A673 (cell line): ENCODE data around the gene ABT1. TPM values are rescaled to one million over a fixed set of nuclear protein-coding genes. Genes with fewer than 3 reads are reported as not detected.
"Not testable (repeated sequence)": the region's sequence is repeated elsewhere in the genome, so short reads cannot be mapped to it uniquely, and the experiment has no call there.

Source experiments
- Bru-seq: library from RNA; stranded (reverse); fragments of 400-500 nt; gene quantifications from one replicate; lab custom pipeline; 2021; lab: Mats Ljungman, UMichigan
- BruChase-seq, 2 experiments: library from RNA; stranded (reverse); fragments of 400-500 nt; gene quantifications; one replicate each; lab custom pipeline; 2021; lab: Mats Ljungman, UMichigan
- BruUV-seq: library from RNA; stranded (reverse); fragments of 400-500 nt; replicated peaks from 2 replicates; lab custom pipeline; 2021; lab: Mats Ljungman, UMichigan
- CTCF ChIA-PET: fragments of 300-600 bp; sonication (Branson Sonifier 250); formaldehyde crosslinking; loops from one replicate; lab custom pipeline; 2022; ENCODE audit warnings: antibody characterized with exemption; lab: Charles Lee
- POLR2A ChIA-PET: fragments of 300-600 bp; sonication (Branson Sonifier 250); formaldehyde crosslinking; loops from one replicate; lab custom pipeline; 2022; ENCODE audit warnings: antibody characterized with exemption; ENCODE audit not compliant: low non-redundant PET; lab: Charles Lee
- DNase-seq: peaks from one replicate; pipeline ENCODE4 v3.0.0-alpha.2; 2015; ENCODE audit warnings: low spot score
- H3K27ac ChIP-seq: fragments of 200-600 bp; sonication (generic); 2 replicates; pipeline ENCODE4 v1.5.1; 2016; ENCODE audit warnings: mixed run types, low read depth, mild to moderate bottlenecking, mixed read lengths, antibody characterized with exemption, low read length; ENCODE audit not compliant: poor library complexity, severe bottlenecking
- H3K27me3 ChIP-seq: fragments of 200-600 bp; sonication (generic); replicated peaks from 2 replicates; pipeline ENCODE4 v1.6.1; 2017; ENCODE audit warnings: mixed run types, low read depth, mild to moderate bottlenecking, mixed read lengths, antibody characterized with exemption, low read length; ENCODE audit not compliant: insufficient read depth, poor library complexity
- H3K36me3 ChIP-seq: fragments of 200-600 bp; sonication (generic); 2 replicates; pipeline ENCODE4 v1.6.1; 2016; ENCODE audit warnings: mixed run types, mild to moderate bottlenecking, mixed read lengths, antibody characterized with exemption, low read length; ENCODE audit not compliant: insufficient read depth, poor library complexity, severe bottlenecking
- H3K4me1 ChIP-seq: fragments of 200-600 bp; sonication (generic); 2 replicates; pipeline ENCODE4 v1.6.1; 2017; ENCODE audit warnings: mixed run types, mild to moderate bottlenecking, mixed read lengths, antibody characterized with exemption, low read length; ENCODE audit not compliant: insufficient read depth, poor library complexity, severe bottlenecking
- H3K4me3 ChIP-seq: fragments of 200-600 bp; sonication (generic); 2 replicates; pipeline ENCODE4 v1.5.1; 2016; ENCODE audit warnings: low read depth, mixed run types, mild to moderate bottlenecking, mixed read lengths, low read length; ENCODE audit not compliant: poor library complexity, severe bottlenecking
- H3K9me3 ChIP-seq: fragments of 200-600 bp; sonication (generic); 2 replicates; pipeline ENCODE4 v1.6.1; 2016; ENCODE audit warnings: mixed run types, low read depth, mild to moderate bottlenecking, mixed read lengths, antibody characterized with exemption, low read length; ENCODE audit not compliant: poor library complexity, severe bottlenecking
- EZH2 ChIP-seq: fragments of 200-600 bp; sonication (generic); IDR thresholded peaks from 2 replicates; pipeline ENCODE4 v1.6.1; 2017; ENCODE audit warnings: borderline replicate concordance, low read depth, mild to moderate bottlenecking, mixed read lengths, antibody characterized with exemption, low read length; ENCODE audit not compliant: poor library complexity, severe bottlenecking
- intact Hi-C: fragments of 100-400 bp; cut with micrococcal nuclease; formaldehyde crosslinking; loops from one replicate; pipeline ENCODE4 v1.10.0; 2022; ENCODE audit not compliant: unreplicated experiment
- long read RNA-seq: library from polyadenylated mRNA; stranded (forward); transcript quantifications from one replicate; pipeline ENCODE4 v2.0.0, GENCODE V29; 2022
- total RNA-seq: library from RNA; stranded (reverse); gene quantifications from 2 replicates; pipeline ENCODE4 v1.2.3, GENCODE V29; 2021
- TF ChIP-seq, protein P1 (sequence below): fragments of 300-800, 200-600 bp; sonication (generic); conservative IDR thresholded peaks from 2 replicates; pipeline ENCODE4 v1.5.1; 2017; ENCODE audit warnings: low read depth, mild to moderate bottlenecking, antibody characterized with exemption, low read length, moderate library complexity, mixed read lengths

ABT1 gene
- 17.4 and 18.1 TPM in 2 replicates for total RNA-seq
- Bru-seq, nascent RNA = percentile 83 among the genes with signal in this experiment
- percentile 91 among the genes with signal in this experiment for BruChase-seq, experiment 1, labeled RNA remaining after a 2-hour chase
- percentile 76 among the genes with signal in this experiment for BruChase-seq, experiment 2, labeled RNA remaining after a 6-hour chase
- long read RNA-seq, transcript ABT1-201 (3 exons, 2,949 nt) = major isoform, 144 of 147 reads
- long read RNA-seq, partial matches to known transcripts = 2 of 147 reads
- long read RNA-seq, other reads (novel, unspliced or antisense) = 1 of 147 reads

DNA sequence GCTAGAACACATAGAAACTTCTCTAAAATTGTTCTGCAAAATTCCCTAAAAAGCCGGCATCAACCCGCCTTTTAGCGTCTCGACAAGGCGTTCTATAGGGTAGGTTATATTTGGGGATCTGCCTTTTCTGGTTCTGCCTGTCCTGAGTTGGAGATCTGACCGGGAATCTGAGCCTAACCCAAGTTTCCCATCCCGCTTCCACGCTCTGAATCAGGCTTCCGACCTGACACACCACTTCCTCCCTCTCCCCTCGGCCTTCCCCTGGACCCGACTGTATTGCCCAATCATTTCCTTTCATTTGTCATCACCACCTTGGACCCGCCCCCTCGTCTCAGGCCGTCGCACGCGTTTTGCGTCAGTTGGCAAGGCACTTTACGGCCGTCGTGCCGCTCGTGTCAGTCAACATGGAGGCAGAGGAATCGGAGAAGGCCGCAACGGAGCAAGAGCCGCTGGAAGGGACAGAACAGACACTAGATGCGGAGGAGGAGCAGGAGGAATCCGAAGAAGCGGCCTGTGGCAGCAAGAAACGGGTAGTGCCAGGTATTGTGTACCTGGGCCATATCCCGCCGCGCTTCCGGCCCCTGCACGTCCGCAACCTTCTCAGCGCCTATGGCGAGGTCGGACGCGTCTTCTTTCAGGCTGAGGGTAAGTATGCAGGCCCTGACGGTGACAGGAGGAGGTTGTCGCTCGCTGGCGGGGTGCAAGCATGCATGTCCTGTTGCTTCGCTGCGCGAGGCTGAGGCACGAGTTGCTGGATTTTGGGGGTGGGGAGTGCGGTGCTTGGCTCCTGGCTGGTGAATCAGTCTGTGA lies at the start of gene ABT1:
Gene ABT1, plus strand, starts transcription at position 375 of the 810 bp plus-strand sequence. Its CDS starts 30 bp downstream, at position 405.
- Histone ChIP-seq H3K36me3 (peaks cover 13% of the 10 kb centered on the region), H3K4me1 (peaks cover 7% of the 10 kb centered on the region), H3K27ac (peak within 1 kb of the TSS; percentile 82), H3K9me3 (no peaks in the 10 kb centered on the region), H3K4me3 (peak within 1 kb of the TSS; percentile 90), H3K27me3 (no peaks in the 10 kb centered on the region)
- DNase-seq = peak; percentile 99
- intact Hi-C loops = loop anchor here (1.0 kb wide), 1 partner anchor 24 kb away; no protein-coding TSS in a partner anchor
- TF ChIP-seq EZH2 = no peak
- TF ChIP-seq, protein P1, sequence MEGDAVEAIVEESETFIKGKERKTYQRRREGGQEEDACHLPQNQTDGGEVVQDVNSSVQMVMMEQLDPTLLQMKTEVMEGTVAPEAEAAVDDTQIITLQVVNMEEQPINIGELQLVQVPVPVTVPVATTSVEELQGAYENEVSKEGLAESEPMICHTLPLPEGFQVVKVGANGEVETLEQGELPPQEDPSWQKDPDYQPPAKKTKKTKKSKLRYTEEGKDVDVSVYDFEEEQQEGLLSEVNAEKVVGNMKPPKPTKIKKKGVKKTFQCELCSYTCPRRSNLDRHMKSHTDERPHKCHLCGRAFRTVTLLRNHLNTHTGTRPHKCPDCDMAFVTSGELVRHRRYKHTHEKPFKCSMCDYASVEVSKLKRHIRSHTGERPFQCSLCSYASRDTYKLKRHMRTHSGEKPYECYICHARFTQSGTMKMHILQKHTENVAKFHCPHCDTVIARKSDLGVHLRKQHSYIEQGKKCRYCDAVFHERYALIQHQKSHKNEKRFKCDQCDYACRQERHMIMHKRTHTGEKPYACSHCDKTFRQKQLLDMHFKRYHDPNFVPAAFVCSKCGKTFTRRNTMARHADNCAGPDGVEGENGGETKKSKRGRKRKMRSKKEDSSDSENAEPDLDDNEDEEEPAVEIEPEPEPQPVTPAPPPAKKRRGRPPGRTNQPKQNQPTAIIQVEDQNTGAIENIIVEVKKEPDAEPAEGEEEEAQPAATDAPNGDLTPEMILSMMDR = no peak
- BruUV-seq = no TSS peak
- CTCF ChIA-PET = interaction anchor here (1.6 kb wide), 1 partner anchor 25 kb away, joined by 11 read pairs; no protein-coding TSS in a partner anchor
- POLR2A ChIA-PET = no interaction called here

DNA sequence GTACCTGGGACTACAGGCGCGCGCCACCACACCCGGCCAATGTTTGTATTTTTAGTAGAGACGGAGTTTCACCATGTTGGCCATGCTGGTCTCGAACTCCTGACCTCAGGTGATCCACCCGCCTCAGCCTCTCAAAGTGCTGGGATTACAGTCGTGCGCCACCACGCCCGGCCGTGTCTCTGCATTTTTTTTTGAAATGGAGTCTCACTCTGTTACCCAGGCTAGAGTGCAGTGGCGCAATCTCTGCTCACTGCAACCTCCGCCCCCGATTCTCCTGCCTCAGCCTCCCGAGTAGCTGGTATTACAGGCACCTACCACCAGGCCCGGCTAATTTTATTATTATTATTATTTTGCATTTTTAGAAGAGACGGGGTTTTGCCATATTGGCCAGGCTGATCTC lies 49.4 kb upstream of the ABT1 start:
- POLR2A ChIA-PET, CTCF ChIA-PET, DNase-seq, H3K27ac ChIP-seq, H3K4me3 ChIP-seq, H3K9me3 ChIP-seq, H3K27me3 ChIP-seq, BruUV-seq, H3K4me1 ChIP-seq, intact Hi-C loops: not testable (repeated sequence)
- peaks cover 26% of the 10 kb centered on the region for H3K36me3 ChIP-seq

DNA sequence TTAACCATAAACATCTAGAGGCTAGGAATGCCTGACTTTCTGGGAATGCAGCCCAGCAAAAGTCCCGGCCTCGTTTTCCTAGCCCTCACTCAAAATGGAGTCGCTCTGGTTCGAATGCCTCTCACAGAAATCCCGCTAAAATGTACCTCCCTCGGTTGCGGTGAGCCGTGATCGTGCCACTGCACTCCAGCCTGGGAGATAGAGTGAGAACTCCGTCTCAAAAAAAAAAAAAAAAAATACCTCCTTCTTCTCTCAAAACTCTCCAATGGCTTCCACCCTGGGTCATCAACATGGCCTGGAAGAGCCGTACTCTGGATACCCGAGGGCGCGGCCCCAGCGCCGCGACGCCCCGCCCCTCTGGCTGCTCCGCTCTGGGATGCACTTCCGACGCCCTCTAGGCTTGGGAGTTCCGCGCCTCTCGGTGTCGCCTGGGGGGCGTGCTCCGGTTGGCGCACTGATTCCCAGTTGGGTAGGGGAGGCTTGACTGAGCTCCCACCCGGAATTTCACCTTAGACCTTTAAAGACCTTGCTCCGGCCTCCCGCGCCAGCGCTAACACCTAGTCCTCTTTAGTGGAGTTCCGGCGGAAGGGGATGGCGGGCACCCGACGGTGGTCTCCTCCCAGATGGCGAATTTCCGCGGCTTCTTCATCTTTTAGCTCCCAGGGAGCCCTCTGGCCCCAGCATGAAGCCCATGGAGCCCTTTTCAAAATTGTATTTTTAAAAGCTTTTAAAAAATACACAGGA lies 46.3 kb upstream of the ABT1 start:
- no peaks in the 10 kb centered on the region for H3K4me1 ChIP-seq
- intact Hi-C loops = loop anchor here (10.0 kb wide), 2 partner anchors 376 to 496 kb away; a partner anchor contains a TSS
- TF ChIP-seq, protein P1 = no peak
- TF ChIP-seq EZH2 = no peak
- no peak overlapping the region for H3K27ac ChIP-seq
- peaks cover 11% of the 10 kb centered on the region for H3K36me3 ChIP-seq
- H3K9me3 ChIP-seq = no peaks in the 10 kb centered on the region
- H3K4me3 ChIP-seq = peak overlapping the region; percentile 51
- TSS peak; percentile 88 for BruUV-seq
- POLR2A ChIA-PET = no interaction called here
- CTCF ChIA-PET = no interaction called here
- H3K27me3 ChIP-seq = no peaks in the 10 kb centered on the region
- peak; percentile 86 for DNase-seq
